Pancreas (tissue), 10 donors: ENCODE measurements around the gene ECPAS. TPM values are rescaled to one million over a fixed set of nuclear protein-coding genes. Genes with fewer than 3 reads are reported as not detected.
A peak's percentile ranks its signal among the peaks of the same experiment; 100 is the strongest.
"Not testable (repeated sequence)": the region's sequence is repeated elsewhere in the genome, so short reads cannot be mapped to it uniquely, and the experiment has no call there.

ENCODE experiments used
- ATAC-seq, 4 donors: fragments of 200-7000 bp; cut with Tn5 transposase; one replicate each; pipeline versions ENCODE4 v1.8.0 to v1.9.1; 2020; ENCODE audit warnings: mild to moderate bottlenecking in 4 of 4, moderate library complexity in 4 of 4
- DNase-seq, 6 donors: peaks; one replicate each; pipeline ENCODE4 v3.0.0-alpha.2; 2020
- FAIRE-seq: peaks from 2 replicates; lab custom pipeline; 2012; peaks lifted over from hg19 to GRCh38; lab: Jason Lieb, UNC
- H3K27ac ChIP-seq, 4 donors: fragments of 200-600 bp; sonication (generic); 1 replicate in 3 of 4; 2 replicates in 1 of 4; pipeline versions ENCODE4 v1.5.0 to v1.8.0; 2020
- H3K27me3 ChIP-seq, 4 donors: fragments of 200-600 bp; one replicate each; pipeline ENCODE4 v1.8.0; 2021
- H3K36me3 ChIP-seq, 3 donors: fragments of 200-600 bp; sonication (generic) in 1 of 3; one replicate each; pipeline versions ENCODE4 v1.5.0 to v1.8.0; 2020 to 2021
- H3K4me1 ChIP-seq, 3 donors: fragments of 200-600 bp; one replicate each; pipeline ENCODE4 v1.8.0; 2021
- H3K4me3 ChIP-seq, 4 donors: fragments of 200-600 bp; sonication (generic) in 2 of 4; one replicate each; pipeline versions ENCODE4 v1.5.0 to v1.8.0; 2020 to 2021
- H3K9me3 ChIP-seq, 4 donors: fragments of 200-600 bp; one replicate each; pipeline ENCODE4 v1.8.0; 2021
- CTCF ChIP-seq, 4 donors: fragments of 200-600 bp; sonication (generic) in 3 of 4; IDR thresholded peaks; one replicate each; pipeline versions ENCODE4 v1.5.0 to v1.8.0; 2021; ENCODE audit warnings: antibody characterized with exemption in 4 of 4
- WGBS, 2 donors: extraction: QIAGEN DNeasy Blood & Tissue Kit; methylation state at CpG; one replicate each; pipeline ENCODE4 v1.1.7; 2013; 5-methylcytosine and 5-hydroxymethylcytosine counted together
- intact Hi-C, 3 donors: fragments of 100-400 bp; cut with DNase I; formaldehyde crosslinking; loops; one replicate each; pipeline versions ENCODE4 v1.11.1 to v1.14.2; 2022
- polyA plus RNA-seq, 2 donors: library from polyadenylated mRNA; stranded (reverse); fragments of 200-250 nt; gene quantifications; one replicate each; pipeline ENCODE4 v1.2.3, GENCODE V29; 2013
- total RNA-seq, 6 donors: library from RNA; stranded (reverse); fragmentation: NEBNext Ultra II Directional in 4 of 6; extraction: Animal tissue kit (Norgen Biotek cat#: 25700) in 4 of 6; gene quantifications; one replicate each; pipeline versions ENCODE4 v1.2.1 to v1.2.4, GENCODE V29; 2021 to 2023
- donor health status: healthy with polysubstance abuse.
- donor health status: DM: no; HTN: no; CAD: no; lungs with moderate emphysema.
- donor health status: DM: no; HTN: no; CAD: no.
- donor health status: control.
- donor health status: control.
- donor health status: Bipolar disorder and iron deficiency.
- donor health status: DM: yes; HTN: yes; CAD: no.
- donor health status: DM: no; HTN: no; CAD: no.
- donor health status: DM: no; HTN: no; CAD: no.
- donor health status: DM: yes; HTN: yes; CAD: no.

Gene ECPAS
- total and polyA plus RNA-seq, 8 donors: 12.2 to 43.6 (median 38.6) TPM

- no peak for FAIRE-seq
Observed at GRCh38 chr9:111527347-111527746, 43.2 kb upstream of the ECPAS start.

GRCh38 chr9:111525056-111525977, 41.1 kb upstream of the ECPAS start, which contains the start of gene ZNF483:
TSS of gene ZNF483 (plus strand) at chr9:111525179. CDS start at chr9:111527396, 2,217 bp downstream.
- Histone ChIP-seq H3K4me1 (peaks cover 0 to 5% (median 0%) of the 10 kb centered on the region in 3 donors), H3K36me3 (no peaks in the 10 kb centered on the region), H3K27ac (peak within 1 kb of the TSS in 3 of 4 donors; percentile 27 to 52 (median 51)), H3K4me3 (peak within 1 kb of the TSS; percentile 55 to 87 (median 72)), H3K9me3 (no peaks in the 10 kb centered on the region), H3K27me3 (no peaks in the 10 kb centered on the region)
- TF ChIP-seq CTCF (IDR thresholded peaks at IDR 0.05): no peak
- ATAC-seq (peak; percentile 87 to 93 (median 91)), FAIRE-seq (no peak), DNase-seq (peak; percentile 56 to 92 (median 80))
- intact Hi-C loops: no loop called here
- WGBS, 2 donors: 1% methylated on average over 66 of the region's 66 CpGs

More at GRCh38 chr9:111527347-111527746, 43.2 kb upstream of the ECPAS start:
- no peak for TF ChIP-seq CTCF (IDR thresholded peaks at IDR 0.05)
- WGBS, 2 donors: 92 to 93% methylated on average over 2 of the region's 2 CpGs
- no peak overlapping the region for H3K4me3 ChIP-seq
- no peaks in the 10 kb centered on the region for H3K27me3 ChIP-seq
- intact Hi-C loops: no loop called here
- H3K36me3 ChIP-seq: no peaks in the 10 kb centered on the region
- peaks cover 0 to 5% (median 0%) of the 10 kb centered on the region in 3 donors for H3K4me1 ChIP-seq
- DNase-seq: no peak
- no peaks in the 10 kb centered on the region for H3K9me3 ChIP-seq
- no peak for ATAC-seq
- H3K27ac ChIP-seq: no peak overlapping the region

GRCh38 chr9:111524731-111525055, 40.5 kb upstream of the ECPAS start:
- H3K27ac ChIP-seq: no peak overlapping the region
- no peaks in the 10 kb centered on the region for H3K27me3 ChIP-seq
- FAIRE-seq: no peak
- 27 to 29% methylated on average over 7 of the region's 7 CpGs for WGBS, 2 donors
- intact Hi-C loops: no loop called here
- peaks cover 0 to 5% (median 0%) of the 10 kb centered on the region in 3 donors for H3K4me1 ChIP-seq
- H3K36me3 ChIP-seq: no peaks in the 10 kb centered on the region
- DNase-seq: no peak
- H3K9me3 ChIP-seq: no peaks in the 10 kb centered on the region
- no peak for ATAC-seq
- peak overlapping the region; percentile 55 to 87 (median 72) for H3K4me3 ChIP-seq
- TF ChIP-seq CTCF (IDR thresholded peaks at IDR 0.05): no peak

- no peaks in the 10 kb centered on the region for H3K4me1 ChIP-seq
- 75 to 82% methylated on average over 2 of the region's 2 CpGs for whole genome bisulfite sequencing, 2 donors
- FAIRE-seq: no peak
- no peak for TF ChIP-seq CTCF (IDR thresholded peaks at IDR 0.05)
- ATAC-seq: no peak
- no peak for DNase-seq
- H3K36me3 ChIP-seq: no peaks in the 10 kb centered on the region
- intact Hi-C loops: no loop called here
- H3K27ac ChIP-seq: no peak overlapping the region
- H3K27me3 ChIP-seq: no peaks in the 10 kb centered on the region
- no peak overlapping the region for H3K4me3 ChIP-seq
- H3K9me3 ChIP-seq: no peaks in the 10 kb centered on the region
Observed at GRCh38 chr9:111516061-111516465, 31.9 kb upstream of the ECPAS start.

GRCh38 chr9:111514967-111515366, 30.8 kb upstream of the ECPAS start:
- H3K36me3 ChIP-seq: no peaks in the 10 kb centered on the region
- FAIRE-seq: no peak

GRCh38 chr9:111511581-111511980, 27.4 kb upstream of the ECPAS start:
- FAIRE-seq, H3K4me3 ChIP-seq, intact Hi-C loops, DNase-seq, H3K27me3 ChIP-seq, H3K4me1 ChIP-seq, ATAC-seq, H3K27ac ChIP-seq, H3K36me3 ChIP-seq, H3K9me3 ChIP-seq: not testable (repeated sequence)
- 73 to 77% methylated on average over 6 of the region's 6 CpGs for WGBS, 2 donors

More at GRCh38 chr9:111514967-111515366, 30.8 kb upstream of the ECPAS start:
- DNase-seq (no peak), ATAC-seq (no peak)
- no peaks in the 10 kb centered on the region for H3K9me3 ChIP-seq
- no peaks in the 10 kb centered on the region for H3K4me1 ChIP-seq
- no peak for TF ChIP-seq CTCF (IDR thresholded peaks at IDR 0.05)
- H3K27ac ChIP-seq: no peak overlapping the region
- no peaks in the 10 kb centered on the region for H3K27me3 ChIP-seq
- intact Hi-C loops: no loop called here
- H3K4me3 ChIP-seq: no peak overlapping the region
